ENCODE results near the gene PCBP3.

PCBP3 gene

GRCh38 chr21:45695086-45695485, 51.6 kb downstream of the PCBP3 start:
- no peak for DNase-seq (ENCODE audit: extremely low spot score)
- ChIA-PET CTCF (no interaction called here), POLR2A (no interaction called here)
- TF ChIP-seq, protein P1, sequence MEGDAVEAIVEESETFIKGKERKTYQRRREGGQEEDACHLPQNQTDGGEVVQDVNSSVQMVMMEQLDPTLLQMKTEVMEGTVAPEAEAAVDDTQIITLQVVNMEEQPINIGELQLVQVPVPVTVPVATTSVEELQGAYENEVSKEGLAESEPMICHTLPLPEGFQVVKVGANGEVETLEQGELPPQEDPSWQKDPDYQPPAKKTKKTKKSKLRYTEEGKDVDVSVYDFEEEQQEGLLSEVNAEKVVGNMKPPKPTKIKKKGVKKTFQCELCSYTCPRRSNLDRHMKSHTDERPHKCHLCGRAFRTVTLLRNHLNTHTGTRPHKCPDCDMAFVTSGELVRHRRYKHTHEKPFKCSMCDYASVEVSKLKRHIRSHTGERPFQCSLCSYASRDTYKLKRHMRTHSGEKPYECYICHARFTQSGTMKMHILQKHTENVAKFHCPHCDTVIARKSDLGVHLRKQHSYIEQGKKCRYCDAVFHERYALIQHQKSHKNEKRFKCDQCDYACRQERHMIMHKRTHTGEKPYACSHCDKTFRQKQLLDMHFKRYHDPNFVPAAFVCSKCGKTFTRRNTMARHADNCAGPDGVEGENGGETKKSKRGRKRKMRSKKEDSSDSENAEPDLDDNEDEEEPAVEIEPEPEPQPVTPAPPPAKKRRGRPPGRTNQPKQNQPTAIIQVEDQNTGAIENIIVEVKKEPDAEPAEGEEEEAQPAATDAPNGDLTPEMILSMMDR (IDR thresholded peaks at IDR 0.05; ENCODE audit: control extremely low read depth, extremely low read depth, low read depth, missing control alignments): no peak

DNA sequence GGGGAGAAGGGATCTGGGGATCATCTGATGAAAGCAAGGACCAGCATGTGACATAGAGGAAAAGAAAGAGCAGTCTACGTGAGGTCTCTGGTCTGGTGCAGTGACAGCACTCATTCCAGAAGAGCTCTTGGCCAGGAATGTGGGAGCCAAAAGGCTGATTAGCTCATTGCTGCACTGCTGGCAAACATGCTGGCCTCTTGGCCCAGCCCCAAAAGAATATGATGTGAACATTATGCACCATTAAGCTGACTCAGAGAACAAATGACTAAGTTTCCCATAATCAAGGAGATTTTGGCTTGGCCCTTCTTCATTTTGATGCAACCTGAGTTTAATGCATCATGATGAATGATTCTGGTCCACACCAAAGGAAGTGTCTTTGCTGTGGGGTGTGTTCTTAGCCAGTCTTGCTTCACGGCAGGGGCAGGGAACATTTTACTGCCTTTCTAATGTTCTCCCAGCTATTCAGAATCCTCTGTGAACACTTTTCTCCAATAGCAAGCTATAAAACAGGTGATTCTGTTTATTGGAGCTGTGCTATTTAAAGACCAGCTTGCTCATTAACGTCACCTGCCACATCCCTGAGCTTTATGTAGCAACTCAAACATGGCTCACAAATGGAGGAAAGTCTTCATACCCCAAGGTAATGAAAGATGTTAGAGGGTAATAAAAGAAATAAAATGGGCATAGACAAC, 55.1 kb downstream of the PCBP3 start:
- DNase-seq (ENCODE audit: extremely low spot score): no peak
- ChIA-PET POLR2A (no interaction called here), CTCF (interaction anchor here (0.9 to 3.0 kb wide), 2 partner anchors 9 to 43 kb away, joined by 3 to 13 read pairs; no protein-coding TSS in a partner anchor)

DNA sequence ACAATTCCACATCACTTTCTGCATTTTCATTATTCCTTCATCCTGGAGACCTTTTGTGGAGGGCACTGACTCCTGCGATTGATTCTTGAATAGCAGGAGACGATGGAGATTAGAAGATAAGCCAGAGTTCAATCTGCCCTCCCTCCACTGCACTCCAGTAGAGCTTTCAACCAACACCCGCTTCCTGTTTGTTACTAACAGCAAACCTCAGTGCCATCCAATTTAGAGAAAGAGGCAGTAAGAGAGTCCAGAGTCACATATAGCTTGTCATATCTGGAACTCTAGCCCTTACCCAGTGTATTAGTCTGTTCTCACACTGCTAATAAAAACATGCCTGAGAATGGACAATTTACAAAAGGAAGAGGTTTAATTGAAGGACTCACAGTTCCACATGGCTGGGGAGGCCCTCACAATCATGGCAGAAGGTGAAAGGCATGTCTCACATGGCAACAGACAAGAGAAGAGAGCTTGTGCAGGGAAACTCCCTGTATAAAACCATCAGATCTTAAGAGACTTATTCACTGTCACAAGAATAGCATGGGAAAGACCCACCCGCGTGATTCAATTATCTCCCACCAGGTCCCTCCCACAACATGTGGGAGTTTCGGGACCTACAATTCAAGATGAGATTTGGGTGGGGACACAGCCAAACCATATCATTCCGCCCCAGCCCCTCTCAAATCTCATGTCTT, 55.9 kb downstream of the PCBP3 start:
- DNase-seq (ENCODE audit: extremely low spot score): no peak
- TF ChIP-seq, protein P1 (IDR thresholded peaks at IDR 0.05; ENCODE audit: control extremely low read depth, extremely low read depth, low read depth, missing control alignments): no peak
- ChIA-PET POLR2A (no interaction called here), CTCF (interaction anchor here (0.9 to 3.0 kb wide), 3 partner anchors 10 to 42 kb away, joined by 3 to 13 read pairs (median 4); no protein-coding TSS in a partner anchor)

More for the DNA sequence above, 55.1 kb downstream of the PCBP3 start:
- TF ChIP-seq, protein P1 (IDR thresholded peaks at IDR 0.05; ENCODE audit: control extremely low read depth, extremely low read depth, low read depth, missing control alignments): no peak

DNA sequence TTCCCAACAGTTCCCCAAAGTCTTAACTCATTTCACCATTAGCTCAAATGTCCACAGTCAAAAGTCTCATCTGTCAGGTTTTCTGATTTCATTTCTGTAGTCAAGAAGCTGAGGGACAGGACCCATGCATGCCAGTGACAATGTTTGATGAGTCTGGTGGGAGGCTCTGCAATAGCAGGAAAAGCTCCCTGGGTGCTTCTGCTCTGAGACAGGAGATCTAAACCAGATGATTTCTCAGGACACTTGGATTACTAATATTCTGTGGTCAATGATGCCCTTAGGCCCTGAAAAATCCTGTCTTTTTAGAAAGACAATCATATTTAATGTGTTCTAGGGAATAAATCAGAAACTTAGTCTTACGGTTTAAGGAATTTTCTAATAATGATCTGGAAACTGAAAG, 56.4 kb downstream of the PCBP3 start:
- no peak for DNase-seq (ENCODE audit: extremely low spot score)
- ChIA-PET CTCF (interaction anchor here (1.4 to 3.0 kb wide), 2 partner anchors 9 to 11 kb away, joined by 4 to 13 read pairs; no protein-coding TSS in a partner anchor), POLR2A (no interaction called here)
- TF ChIP-seq, protein P1 (IDR thresholded peaks at IDR 0.05; ENCODE audit: control extremely low read depth, extremely low read depth, low read depth, missing control alignments): no peak

- ChIA-PET CTCF (interaction anchor here (1.4 to 3.0 kb wide), 2 partner anchors 8 to 11 kb away, joined by 4 to 13 read pairs; no protein-coding TSS in a partner anchor), POLR2A (no interaction called here)
- no peak for DNase-seq (ENCODE audit: extremely low spot score)
- TF ChIP-seq, protein P1 (IDR thresholded peaks at IDR 0.05; ENCODE audit: control extremely low read depth, extremely low read depth, low read depth, missing control alignments): no peak
Measured at GRCh38 chr21:45700461-45700860, 56.9 kb downstream of the PCBP3 start.

GRCh38 chr21:45704311-45705108, 61.0 kb downstream of the PCBP3 start:
- TF ChIP-seq, protein P1 (IDR thresholded peaks at IDR 0.05; ENCODE audit: control extremely low read depth, extremely low read depth, low read depth, missing control alignments): no peak
- CTCF ChIA-PET: no interaction called here
- POLR2A ChIA-PET: no interaction called here
- DNase-seq (ENCODE audit: extremely low spot score): no peak
